GM18508 (cell line): ENCODE data around the gene RABGAP1L.

Source experiments
- ATAC-seq: cut with Tn5 transposase; IDR thresholded peaks from one replicate; pipeline ENCODE4 v1.9.1; 2021; ENCODE audit warnings: moderate number of reproducible peaks; ENCODE audit not compliant: insufficient read depth, unreplicated experiment

Gene RABGAP1L

GRCh38 chr1:174966008-174966572 lies 806.8 kb downstream of the RABGAP1L start:
- no peak for ATAC-seq

GRCh38 chr1:174967845-174968705 lies 808.8 kb downstream of the RABGAP1L start:
- ATAC-seq = no peak

GRCh38 chr1:174968750-174969244 lies 809.5 kb downstream of the RABGAP1L start:
- peak; percentile 66 for ATAC-seq

- peak; percentile 47 for ATAC-seq
Observed at GRCh38 chr1:174969977-174970376, 810.7 kb downstream of the RABGAP1L start.

- ATAC-seq = no peak
Observed at GRCh38 chr1:174971466-174971865, 812.1 kb downstream of the RABGAP1L start.

- no peak for ATAC-seq
Observed at GRCh38 chr1:174971902-174972301, 812.6 kb downstream of the RABGAP1L start.

GRCh38 chr1:174974711-174975119 lies 815.4 kb downstream of the RABGAP1L start:
- ATAC-seq = no peak

GRCh38 chr1:174975764-174976163 lies 816.4 kb downstream of the RABGAP1L start:
- no peak for ATAC-seq

GRCh38 chr1:174976436-174977108 lies 817.3 kb downstream of the RABGAP1L start:
- no peak for ATAC-seq

- no peak for ATAC-seq
Observed at GRCh38 chr1:174982971-174983689, 823.8 kb downstream of the RABGAP1L start.

GRCh38 chr1:174984952-174985351 lies 825.6 kb downstream of the RABGAP1L start:
- no peak for ATAC-seq

- no peak for ATAC-seq
Observed at GRCh38 chr1:174988539-174988938, 829.2 kb downstream of the RABGAP1L start.

- ATAC-seq = no peak
Observed at GRCh38 chr1:174988986-174989385, 829.7 kb downstream of the RABGAP1L start.

GRCh38 chr1:174989536-174990220 lies 830.4 kb downstream of the RABGAP1L start:
- ATAC-seq = no peak

- no peak for ATAC-seq
Observed at GRCh38 chr1:174990382-174990999, 831.2 kb downstream of the RABGAP1L start.

- no peak for ATAC-seq
Observed at GRCh38 chr1:174991473-174991872, 832.2 kb downstream of the RABGAP1L start.

GRCh38 chr1:174995121-174995520 lies 835.8 kb downstream of the RABGAP1L start:
- no peak for ATAC-seq

GRCh38 chr1:174995916-174996315 lies 836.6 kb downstream of the RABGAP1L start:
- ATAC-seq = no peak

- ATAC-seq = no peak
Observed at GRCh38 chr1:174996476-174996875, 837.2 kb downstream of the RABGAP1L start.
